Tongue (tissue), 2 donors: ENCODE data around the gene RUFY1. TPM values are rescaled to one million over a fixed set of nuclear protein-coding genes. Genes with fewer than 3 reads are reported as not detected.
"Not testable (repeated sequence)": the region's sequence is repeated elsewhere in the genome, so short reads cannot be mapped to it uniquely, and the experiment has no call there.

Source experiments
- DNase-seq: peaks from one replicate; pipeline ENCODE4 v3.0.0-alpha.2; 2015
- total RNA-seq: library from RNA; depleted of rRNA; stranded (reverse); fragments of >200 nt; gene quantifications from one replicate; pipeline ENCODE4 v1.2.3, GENCODE V29; 2014

The RUFY1 gene
- total RNA-seq, 1 donor from 2014 or later, result 41.4 TPM

GRCh38 chr5:179623003-179623905 lies 72.9 kb downstream of the RUFY1 start, which contains the start of gene HNRNPH1:
Gene HNRNPH1 (minus strand): TSS chr5:179623671. CDS start chr5:179623133, 538 bp downstream.
- DNase-seq, result peak; percentile 100

- DNase-seq, result no peak
These were observed 73.8 kb downstream of the RUFY1 start for GRCh38 chr5:179623906-179624741.

GRCh38 chr5:179624841-179625271 lies 74.5 kb downstream of the RUFY1 start:
- DNase-seq, result no peak

- not testable (repeated sequence) for DNase-seq
These were observed 83.4 kb downstream of the RUFY1 start for GRCh38 chr5:179633501-179634369.

GRCh38 chr5:179634370-179635172 lies 84.2 kb downstream of the RUFY1 start:
- not testable (repeated sequence) for DNase-seq

GRCh38 chr5:179639296-179639695 lies 88.9 kb downstream of the RUFY1 start:
- not testable (repeated sequence) for DNase-seq

GRCh38 chr5:179641745-179642144 lies 91.4 kb downstream of the RUFY1 start:
- not testable (repeated sequence) for DNase-seq

- not testable (repeated sequence) for DNase-seq
These were observed 92.3 kb downstream of the RUFY1 start for GRCh38 chr5:179642626-179643025.

- not testable (repeated sequence) for DNase-seq
These were observed 93.0 kb downstream of the RUFY1 start for GRCh38 chr5:179643141-179643920.

- not testable (repeated sequence) for DNase-seq
These were observed 94.4 kb downstream of the RUFY1 start for GRCh38 chr5:179644766-179645165.

- DNase-seq, result no peak
These were observed 98.1 kb downstream of the RUFY1 start for GRCh38 chr5:179648410-179648809.

GRCh38 chr5:179649166-179649703 lies 98.9 kb downstream of the RUFY1 start:
- DNase-seq, result not testable (repeated sequence)

- not testable (repeated sequence) for DNase-seq
These were observed 99.9 kb downstream of the RUFY1 start for GRCh38 chr5:179650245-179650644.

GRCh38 chr5:179653135-179653534 lies 102.8 kb downstream of the RUFY1 start:
- DNase-seq, result peak; percentile 13

- DNase-seq, result not testable (repeated sequence)
These were observed 107.2 kb downstream of the RUFY1 start for GRCh38 chr5:179657302-179658178.

- DNase-seq, result peak; percentile 9
These were observed 108.0 kb downstream of the RUFY1 start for GRCh38 chr5:179658179-179658856.
